Type B pancreatic cell (in vitro differentiated cells): ENCODE results near the gene PAPPA2. TPM values are rescaled to one million over a fixed set of nuclear protein-coding genes. Genes with fewer than 3 reads are reported as not detected.

Experiments
- DNase-seq: peaks from one replicate; pipeline ENCODE4 v3.0.0; 2021; ENCODE audit warnings: mixed read lengths; ENCODE audit not compliant: unreplicated experiment; ENCODE audit errors: extremely low spot score
- H3K27ac Mint-ChIP-seq: 2 replicates; pipeline ENCODE4 v1.8.0; 2021; ENCODE audit warnings: mild to moderate bottlenecking, mixed read lengths
- H3K27me3 Mint-ChIP-seq: 2 replicates; pipeline ENCODE4 v1.8.0; 2021; ENCODE audit warnings: mixed read lengths
- H3K36me3 Mint-ChIP-seq: 2 replicates; pipeline ENCODE4 v1.8.0; 2021; ENCODE audit warnings: mixed read lengths
- H3K4me1 Mint-ChIP-seq: one replicate; pipeline ENCODE4 v1.8.0; 2021; ENCODE audit warnings: mixed read lengths; ENCODE audit not compliant: unreplicated experiment
- H3K4me3 Mint-ChIP-seq: 2 replicates; pipeline ENCODE4 v1.8.0; 2021; ENCODE audit warnings: mild to moderate bottlenecking, mixed read lengths
- H3K9me3 Mint-ChIP-seq: 2 replicates; pipeline ENCODE4 v1.8.0; 2021; ENCODE audit warnings: mixed read lengths
- CTCF ChIP-seq: fragments of 200-600 bp; sonication (generic); conservative IDR thresholded peaks from 2 replicates; pipeline ENCODE4 v1.5.0; 2021; ENCODE audit warnings: antibody characterized with exemption, mild to moderate bottlenecking
- total RNA-seq: library from RNA; stranded (reverse); gene quantifications from 2 replicates; pipeline ENCODE4 v1.2.1, GENCODE V29; 2021; ENCODE audit warnings: low replicate concordance

Gene PAPPA2
- total RNA-seq, 1 donor from 2014 or later: 0.87 TPM

GRCh38 chr1:176765608-176766007 is 302.6 kb downstream of the PAPPA2 start:
- H3K27ac Mint-ChIP-seq: no peak overlapping the region
- no peaks in the 10 kb centered on the region for H3K9me3 Mint-ChIP-seq
- TF ChIP-seq CTCF: no peak
- H3K27me3 Mint-ChIP-seq: peaks cover 15% of the 10 kb centered on the region
- H3K4me1 Mint-ChIP-seq: no peaks in the 10 kb centered on the region
- no peaks in the 10 kb centered on the region for H3K36me3 Mint-ChIP-seq
- no peak overlapping the region for H3K4me3 Mint-ChIP-seq
- DNase-seq: no peak

GRCh38 chr1:176766779-176767178 is 303.8 kb downstream of the PAPPA2 start:
- TF ChIP-seq CTCF: no peak
- H3K27me3 Mint-ChIP-seq: peaks cover 15% of the 10 kb centered on the region
- no peak overlapping the region for H3K4me3 Mint-ChIP-seq
- no peaks in the 10 kb centered on the region for H3K9me3 Mint-ChIP-seq
- no peaks in the 10 kb centered on the region for H3K4me1 Mint-ChIP-seq
- no peak for DNase-seq
- H3K36me3 Mint-ChIP-seq: no peaks in the 10 kb centered on the region
- H3K27ac Mint-ChIP-seq: no peak overlapping the region

- no peaks in the 10 kb centered on the region for H3K36me3 Mint-ChIP-seq
- peaks cover 10% of the 10 kb centered on the region for H3K27me3 Mint-ChIP-seq
- no peak for DNase-seq
- H3K4me3 Mint-ChIP-seq: no peak overlapping the region
- no peaks in the 10 kb centered on the region for H3K9me3 Mint-ChIP-seq
- no peak for TF ChIP-seq CTCF
- H3K27ac Mint-ChIP-seq: no peak overlapping the region
- no peaks in the 10 kb centered on the region for H3K4me1 Mint-ChIP-seq
Observed at GRCh38 chr1:176767714-176768136, 304.8 kb downstream of the PAPPA2 start.

GRCh38 chr1:176768532-176768931 is 305.6 kb downstream of the PAPPA2 start:
- Mint-ChIP-seq H3K4me3 (no peak overlapping the region), H3K9me3 (no peaks in the 10 kb centered on the region), H3K4me1 (no peaks in the 10 kb centered on the region), H3K27me3 (peaks cover 10% of the 10 kb centered on the region), H3K27ac (no peak overlapping the region), H3K36me3 (no peaks in the 10 kb centered on the region)
- TF ChIP-seq CTCF: no peak
- DNase-seq: no peak

GRCh38 chr1:176770066-176770465 is 307.1 kb downstream of the PAPPA2 start:
- no peak for TF ChIP-seq CTCF
- no peak overlapping the region for H3K4me3 Mint-ChIP-seq
- peaks cover 10% of the 10 kb centered on the region for H3K27me3 Mint-ChIP-seq
- H3K27ac Mint-ChIP-seq: no peak overlapping the region
- H3K4me1 Mint-ChIP-seq: no peaks in the 10 kb centered on the region
- DNase-seq: no peak
- no peaks in the 10 kb centered on the region for H3K9me3 Mint-ChIP-seq
- no peaks in the 10 kb centered on the region for H3K36me3 Mint-ChIP-seq

- H3K4me1 Mint-ChIP-seq: peaks cover 9% of the 10 kb centered on the region
- peaks cover 6% of the 10 kb centered on the region for H3K27me3 Mint-ChIP-seq
- H3K9me3 Mint-ChIP-seq: no peaks in the 10 kb centered on the region
- no peak overlapping the region for H3K4me3 Mint-ChIP-seq
- DNase-seq: no peak
- no peaks in the 10 kb centered on the region for H3K36me3 Mint-ChIP-seq
- TF ChIP-seq CTCF: no peak
- H3K27ac Mint-ChIP-seq: no peak overlapping the region
Observed at GRCh38 chr1:176773038-176773437, 310.1 kb downstream of the PAPPA2 start.
